Measurements from ENCODE around the gene CABP7.

- TF ChIP-seq CTCF (optimal IDR thresholded peaks at IDR 0.05 in 1 of 3, IDR thresholded peaks at IDR 0.05 in 1 of 3, conservative IDR thresholded peaks at IDR 0.05 in 1 of 3; ENCODE audit: extremely low read depth in 1 of 3, insufficient read depth in 2 of 3, low read length in 3 of 3) (no peak), EZH2 (IDR thresholded peaks at IDR 0.05; ENCODE audit: low read length) (no peak)
Observed at GRCh38 chr22:29751669-29752068, 31.9 kb downstream of the CABP7 start.
